Heart left ventricle (tissue), 13 donors: ENCODE data around the gene STARD9.

ENCODE experiments used
- POLR2A ChIP-seq, 2 donors: fragments of 450-650 bp; IDR thresholded peaks; one replicate each; pipeline ENCODE4 v1.6.1; 2017; ENCODE audit warnings: antibody characterized with exemption in 2 of 2, mild to moderate bottlenecking in 2 of 2, moderate library complexity in 2 of 2
- TF ChIP-seq, protein P1 (sequence below), 12 donors: fragments of 200-600 bp; sonication (generic) in 4 of 12; IDR thresholded peaks; one replicate each; pipeline versions ENCODE4 v1.5.0 to v1.8.0; 2018 to 2022; ENCODE audit warnings: antibody characterized with exemption in 12 of 12, mild to moderate bottlenecking in 5 of 12
- donor health status: ischemic (EF 13 %, LVEDD 7.1; RV severe dilation, severe dysfunction).
- donor health status: DM: no; HTN: yes; CAD: no.
- donor health status: DM: no; HTN: no; CAD: no.
- donor health status: ischemic (EF 25% LVEDD 6.9; RV normal size, moderate dysfunction).
- donor health status: ischemic (EF 25% LVEDD 5.7; RV mildly dilated, moderate dysfunction).
- donor health status: ischemic (EF 35%, LVEDD 5.7; RV mildly dilated, moderate dysfunction).
- donor health status: nonischemic (EF 11% LVEDD 7.7; RV severe dilation, severe dysfunction).
- donor health status: DM: yes; HTN: yes; CAD: no.
- donor health status: PGD.
- donor health status: ischemic (EF 29% LVEDD 5.4; RV normal size, mild dysfunction).
- donor health status: nonischemic (EF 23%, LVEDD 6.1; RV moderate dilation, normal function).

DNA sequence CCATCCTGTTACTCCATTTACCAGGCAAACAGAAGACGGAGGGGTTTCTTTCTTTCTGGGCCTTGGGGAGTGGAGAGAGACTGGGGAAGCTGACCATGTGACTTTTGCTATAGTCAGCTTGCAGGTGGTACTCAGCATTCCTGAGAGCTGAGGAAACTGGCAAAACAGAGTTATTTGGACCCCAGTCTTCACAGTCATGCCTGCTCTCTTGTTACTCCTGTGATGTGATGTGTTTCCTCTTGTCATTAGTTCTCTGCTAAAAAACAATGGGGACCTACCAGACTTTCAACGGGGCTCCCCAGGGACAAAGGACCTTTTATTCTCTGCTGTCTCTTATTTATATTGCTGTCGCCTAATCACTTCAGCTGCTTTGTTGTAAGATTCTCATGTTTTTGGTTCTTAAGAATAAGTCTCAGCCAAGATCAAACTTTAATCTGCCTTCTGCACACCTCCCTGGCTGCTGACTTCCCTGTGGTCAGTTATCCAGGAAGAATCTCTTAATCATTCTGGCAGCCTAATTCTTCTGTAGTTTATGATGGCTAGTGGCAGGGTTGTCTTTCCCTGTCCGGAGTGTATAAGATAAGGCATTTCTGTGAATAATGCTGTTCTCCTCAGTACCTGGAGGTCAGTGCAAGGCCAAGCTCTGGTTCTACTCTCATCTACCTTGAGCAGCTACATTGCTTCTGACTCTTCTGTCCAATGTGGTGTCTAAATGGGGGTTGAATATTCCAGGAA, 8.8 kb downstream of the STARD9 start:
- no peak for TF ChIP-seq POLR2A (IDR thresholded peaks at IDR 0.05)
- TF ChIP-seq, protein P1, sequence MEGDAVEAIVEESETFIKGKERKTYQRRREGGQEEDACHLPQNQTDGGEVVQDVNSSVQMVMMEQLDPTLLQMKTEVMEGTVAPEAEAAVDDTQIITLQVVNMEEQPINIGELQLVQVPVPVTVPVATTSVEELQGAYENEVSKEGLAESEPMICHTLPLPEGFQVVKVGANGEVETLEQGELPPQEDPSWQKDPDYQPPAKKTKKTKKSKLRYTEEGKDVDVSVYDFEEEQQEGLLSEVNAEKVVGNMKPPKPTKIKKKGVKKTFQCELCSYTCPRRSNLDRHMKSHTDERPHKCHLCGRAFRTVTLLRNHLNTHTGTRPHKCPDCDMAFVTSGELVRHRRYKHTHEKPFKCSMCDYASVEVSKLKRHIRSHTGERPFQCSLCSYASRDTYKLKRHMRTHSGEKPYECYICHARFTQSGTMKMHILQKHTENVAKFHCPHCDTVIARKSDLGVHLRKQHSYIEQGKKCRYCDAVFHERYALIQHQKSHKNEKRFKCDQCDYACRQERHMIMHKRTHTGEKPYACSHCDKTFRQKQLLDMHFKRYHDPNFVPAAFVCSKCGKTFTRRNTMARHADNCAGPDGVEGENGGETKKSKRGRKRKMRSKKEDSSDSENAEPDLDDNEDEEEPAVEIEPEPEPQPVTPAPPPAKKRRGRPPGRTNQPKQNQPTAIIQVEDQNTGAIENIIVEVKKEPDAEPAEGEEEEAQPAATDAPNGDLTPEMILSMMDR (IDR thresholded peaks at IDR 0.05), result no peak
